HG03064 (cell line): ENCODE data around the gene MRTFA.
"Not testable (repeated sequence)": the region's sequence is repeated elsewhere in the genome, so short reads cannot be mapped to it uniquely, and the experiment has no call there.

Experiments
- ATAC-seq: cut with Tn5 transposase; IDR thresholded peaks from one replicate; pipeline ENCODE4 v1.9.1; 2021; ENCODE audit warnings: low read depth; ENCODE audit not compliant: unreplicated experiment

MRTFA gene

DNA sequence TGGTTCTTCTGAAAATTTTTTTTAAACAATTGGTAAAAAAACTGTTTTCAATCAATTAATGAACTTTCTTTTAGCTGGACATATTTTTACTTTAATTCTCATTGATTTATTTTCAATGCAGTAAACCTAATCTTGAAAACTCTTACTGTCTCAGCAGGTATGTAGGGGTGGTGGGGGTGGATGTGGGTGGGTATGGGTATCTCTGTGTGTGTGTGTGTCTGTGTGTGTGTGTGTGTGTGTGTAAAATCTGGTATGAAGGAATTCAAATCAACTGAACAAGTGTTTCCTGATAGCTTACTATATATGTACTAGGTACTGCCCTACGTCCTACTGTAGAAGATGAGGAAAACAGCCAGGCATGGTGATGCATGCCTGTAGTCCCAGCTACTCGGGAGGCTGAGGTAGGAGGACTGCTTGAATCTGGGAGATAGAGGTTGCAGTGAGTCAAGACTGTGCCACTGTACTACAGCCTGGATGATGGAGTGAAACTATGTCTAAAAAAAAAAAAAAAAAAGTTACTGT is 75.5 kb downstream of the MRTFA start:
- ATAC-seq = no peak

DNA sequence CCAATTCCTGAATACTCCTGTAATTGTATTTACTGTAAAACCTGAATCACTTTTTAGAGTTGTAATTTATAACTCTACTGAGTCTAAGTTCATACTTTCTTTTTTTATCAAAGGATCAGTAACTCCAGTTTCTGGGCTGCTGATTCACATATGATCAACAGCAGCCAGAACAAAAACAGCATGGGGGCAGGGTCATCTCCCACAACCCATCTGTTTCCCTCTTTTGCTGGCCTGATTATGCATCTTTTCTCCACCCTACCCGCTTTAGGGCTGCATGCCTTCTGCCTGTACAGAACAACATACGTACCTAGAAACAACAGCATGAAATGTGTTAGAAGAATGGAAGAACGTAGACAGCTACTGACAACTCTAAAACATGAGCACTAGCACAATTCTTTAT is 76.0 kb downstream of the MRTFA start:
- ATAC-seq = no peak

GRCh38 chr22:40557972-40558371 is 78.5 kb downstream of the MRTFA start:
- no peak for ATAC-seq

DNA sequence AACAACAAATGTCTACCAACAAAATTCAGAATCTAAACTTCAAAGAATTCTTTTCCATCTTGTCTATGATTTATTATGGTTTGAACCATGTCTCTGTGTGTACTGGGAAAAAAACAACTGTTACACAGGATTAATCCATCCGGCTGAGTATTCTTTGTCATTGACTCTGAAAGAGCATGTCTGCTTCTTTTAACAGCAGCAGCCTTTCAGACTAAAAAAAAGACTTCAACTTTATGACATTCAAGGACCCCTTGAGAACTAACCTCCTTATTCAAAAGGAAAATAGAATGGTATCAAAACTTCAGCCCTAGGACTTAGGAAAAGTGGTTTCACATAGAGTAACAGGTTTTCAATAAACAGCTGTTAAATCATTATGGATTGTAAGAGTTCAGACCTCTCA is 79.9 kb downstream of the MRTFA start:
- no peak for ATAC-seq

GRCh38 chr22:40554023-40554422 is 82.5 kb downstream of the MRTFA start:
- not testable (repeated sequence) for ATAC-seq

GRCh38 chr22:40553014-40553554 is 83.4 kb downstream of the MRTFA start:
- no peak for ATAC-seq

DNA sequence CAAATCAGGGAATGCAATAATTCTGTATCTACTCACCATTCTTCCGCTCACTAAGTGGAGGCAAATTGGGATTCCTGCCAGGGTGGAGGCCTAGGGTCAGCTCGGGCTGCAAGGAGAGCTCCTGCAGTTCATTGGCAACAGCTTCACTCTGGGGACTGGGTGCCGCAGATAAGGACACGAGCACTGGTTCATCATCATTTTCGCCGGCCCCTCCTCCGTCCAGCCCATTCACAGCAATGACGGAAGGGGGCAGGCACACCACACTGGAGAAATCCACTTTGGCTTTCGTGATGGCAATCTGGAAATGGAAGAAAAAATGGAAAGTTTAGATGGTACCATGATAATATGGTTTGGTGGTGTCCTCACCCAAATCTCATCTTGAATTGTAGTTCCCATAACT is 84.4 kb downstream of the MRTFA start:
- ATAC-seq = no peak

DNA sequence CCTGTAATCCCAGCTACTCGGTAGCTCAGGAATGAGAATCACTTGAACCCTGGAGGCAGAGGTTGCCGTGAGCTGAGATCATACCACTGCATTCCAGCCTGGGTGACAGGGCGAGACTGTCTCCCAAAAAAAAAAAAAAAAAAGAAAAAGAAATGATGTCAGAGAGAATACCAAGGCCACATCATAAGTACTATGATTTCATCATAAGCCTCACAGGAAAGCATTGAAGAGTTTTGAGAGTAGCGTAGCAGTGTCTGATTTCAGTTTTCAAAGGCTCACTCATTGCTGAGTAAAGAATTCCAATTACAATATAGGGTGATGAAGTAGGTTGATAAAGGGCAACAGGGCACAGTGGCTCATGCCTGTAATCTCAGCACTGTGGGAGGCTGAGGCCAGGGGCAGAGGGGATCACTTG is 88.8 kb downstream of the MRTFA start:
- ATAC-seq = no peak

DNA sequence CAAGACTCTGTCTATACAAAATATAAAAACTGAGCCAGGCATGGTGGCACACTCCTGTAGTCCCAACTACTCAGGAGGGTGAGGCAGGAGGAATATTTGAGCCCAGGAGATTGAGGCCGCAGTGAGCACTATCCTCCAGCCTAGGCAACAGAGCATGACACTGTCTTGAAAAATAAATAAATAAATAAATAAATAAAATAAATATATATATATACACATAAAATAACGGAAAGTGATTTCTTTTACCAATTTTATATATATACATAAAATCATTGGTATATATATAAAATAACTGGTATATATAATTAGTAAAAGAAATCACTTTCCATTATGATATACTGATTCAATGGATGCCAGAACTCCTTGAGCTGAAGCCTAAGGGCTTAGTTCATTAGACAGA is 91.8 kb downstream of the MRTFA start:
- no peak for ATAC-seq

GRCh38 chr22:40542821-40543540 is 93.5 kb downstream of the MRTFA start:
- ATAC-seq = no peak

DNA sequence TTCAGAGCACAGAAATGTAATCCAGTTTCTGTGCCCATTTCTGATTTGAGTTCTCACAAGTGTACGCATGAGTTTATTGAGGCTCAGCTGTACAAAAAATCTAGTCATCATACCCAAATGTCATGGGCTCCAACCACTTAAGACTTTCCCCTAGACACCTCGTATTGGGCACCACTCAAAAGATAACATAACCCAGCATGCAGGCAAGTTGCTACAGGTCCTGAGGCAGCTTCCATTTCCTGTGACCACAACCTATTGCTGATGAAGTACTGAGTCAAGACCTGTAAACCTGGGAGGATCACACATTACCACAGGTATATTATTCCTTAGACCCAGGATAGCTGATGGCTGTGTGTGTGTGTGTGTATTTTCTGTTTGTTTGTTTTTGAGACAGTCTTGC is 95.2 kb downstream of the MRTFA start:
- ATAC-seq = no peak

- no peak for ATAC-seq
Measured at GRCh38 chr22:40540265-40540664, 96.3 kb downstream of the MRTFA start.

- not testable (repeated sequence) for ATAC-seq
Measured at GRCh38 chr22:40536149-40536548, 100.4 kb downstream of the MRTFA start.

- no peak for ATAC-seq
Measured at GRCh38 chr22:40535642-40536041, 100.9 kb downstream of the MRTFA start.

GRCh38 chr22:40535189-40535512 is 101.4 kb downstream of the MRTFA start:
- ATAC-seq = no peak

GRCh38 chr22:40534379-40535188 is 101.9 kb downstream of the MRTFA start:
- ATAC-seq = no peak

GRCh38 chr22:40533712-40534378 is 102.7 kb downstream of the MRTFA start:
- no peak for ATAC-seq

- no peak for ATAC-seq
Measured at GRCh38 chr22:40531951-40532900, 104.3 kb downstream of the MRTFA start.

GRCh38 chr22:40530391-40530790 is 106.1 kb downstream of the MRTFA start:
- ATAC-seq = not testable (repeated sequence)

DNA sequence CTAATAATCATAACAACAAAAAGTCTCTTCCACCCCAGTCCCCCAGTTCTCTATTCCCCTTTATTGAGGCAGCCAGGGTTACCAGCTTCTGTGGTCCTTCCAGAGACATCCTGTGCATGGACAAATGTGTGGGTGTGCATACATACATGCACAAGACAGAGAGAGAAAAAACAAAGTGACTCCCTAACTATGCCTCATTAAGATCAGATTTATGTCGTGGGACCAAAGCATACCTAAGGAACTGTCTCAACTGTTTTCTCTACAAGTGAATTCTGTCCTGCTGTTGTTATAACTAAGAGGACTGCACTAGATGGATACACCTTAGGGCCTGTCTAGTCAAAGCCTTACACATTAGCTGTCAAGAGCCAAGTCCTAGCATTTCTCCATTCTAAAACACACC is 106.7 kb downstream of the MRTFA start:
- ATAC-seq = no peak
